Tibial nerve (tissue), 3 donors: ENCODE data around the gene STUM.

Experiments
- EP300 ChIP-seq, 2 donors: sonication (generic); formaldehyde crosslinking; IDR thresholded peaks; one replicate each; pipeline ENCODE4 v1.6.1; 2017; ENCODE audit warnings: antibody characterized with exemption in 2 of 2, mild to moderate bottlenecking in 1 of 2
- POLR2A ChIP-seq, 2 donors: fragments of 450-650 bp; IDR thresholded peaks; one replicate each; pipeline ENCODE4 v1.6.1; 2017; ENCODE audit warnings: antibody characterized with exemption in 2 of 2, mild to moderate bottlenecking in 2 of 2, moderate library complexity in 2 of 2

- TF ChIP-seq EP300 (IDR thresholded peaks at IDR 0.05) (no peak), POLR2A (IDR thresholded peaks at IDR 0.05) (no peak)
Measured at GRCh38 chr1:226575739-226576378, 27.3 kb downstream of the STUM start.
